C4-2B (cell line): ENCODE measurements around the gene LSAMP.

Experiments used
- CTCF ChIP-seq: fragments of 450-650 bp; conservative IDR thresholded peaks from 2 replicates; pipeline ENCODE4 v1.5.1; 2017; ENCODE audit warnings: mild to moderate bottlenecking
- ZFX ChIP-seq: fragments of 450-650 bp; IDR thresholded peaks from 2 replicates; pipeline ENCODE4 v1.6.1; 2017

- no peak for TF ChIP-seq CTCF
- TF ChIP-seq ZFX: no peak
Measured at GRCh38 chr3:116165641-116166040, 279.6 kb downstream of the LSAMP start.
